ENCODE data around the gene PRKG1.

PRKG1 gene

DNA sequence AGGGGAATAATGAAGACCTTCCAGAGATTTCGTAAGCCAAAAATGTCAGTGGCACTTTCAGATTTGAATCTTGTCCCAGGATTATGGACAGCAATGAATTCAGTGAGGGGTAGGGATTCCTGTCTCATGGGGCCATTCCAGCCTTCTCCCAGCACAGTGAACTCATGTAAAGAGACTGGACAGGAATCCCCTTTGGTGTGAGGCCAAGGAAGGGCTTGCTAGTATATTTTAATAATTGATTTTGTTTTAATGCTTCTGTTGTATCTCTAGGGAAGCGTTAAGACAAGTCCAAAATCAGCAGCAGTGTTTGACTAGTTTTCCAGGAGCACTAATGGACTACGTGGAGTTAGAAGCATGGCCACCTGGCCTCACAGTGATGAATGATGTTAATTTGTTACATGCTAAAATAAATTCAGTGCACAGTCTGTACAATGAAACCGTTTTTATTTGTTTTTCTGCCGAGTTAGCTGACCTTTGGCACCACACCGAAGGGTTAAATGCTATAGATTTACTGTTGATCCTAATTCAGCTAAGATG, 1025.8 kb downstream of the PRKG1 start:
- no peak for DNase-seq

DNA sequence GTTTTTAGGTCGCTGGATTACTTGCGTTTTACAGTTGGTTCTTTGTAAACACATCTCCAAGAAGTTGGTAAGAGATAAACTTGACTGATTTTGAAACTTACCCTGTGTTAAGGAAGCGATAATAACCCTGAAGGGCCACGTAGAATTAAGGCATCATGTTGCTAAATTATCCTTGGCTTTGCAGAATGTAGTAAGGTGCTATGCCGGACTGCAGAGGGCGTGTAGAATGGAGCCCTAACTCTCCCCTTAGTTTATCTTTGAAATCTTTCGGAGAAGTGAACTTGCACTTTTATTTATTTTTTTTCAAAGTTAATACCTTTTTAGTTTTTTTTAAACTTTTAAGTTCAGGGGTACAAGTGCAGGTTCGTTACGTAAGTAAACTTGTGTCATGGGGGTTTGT, 1031.0 kb downstream of the PRKG1 start:
- DNase-seq = no peak

- no peak for DNase-seq
Observed at GRCh38 chr10:52106011-52106410, 1031.7 kb downstream of the PRKG1 start.

DNA sequence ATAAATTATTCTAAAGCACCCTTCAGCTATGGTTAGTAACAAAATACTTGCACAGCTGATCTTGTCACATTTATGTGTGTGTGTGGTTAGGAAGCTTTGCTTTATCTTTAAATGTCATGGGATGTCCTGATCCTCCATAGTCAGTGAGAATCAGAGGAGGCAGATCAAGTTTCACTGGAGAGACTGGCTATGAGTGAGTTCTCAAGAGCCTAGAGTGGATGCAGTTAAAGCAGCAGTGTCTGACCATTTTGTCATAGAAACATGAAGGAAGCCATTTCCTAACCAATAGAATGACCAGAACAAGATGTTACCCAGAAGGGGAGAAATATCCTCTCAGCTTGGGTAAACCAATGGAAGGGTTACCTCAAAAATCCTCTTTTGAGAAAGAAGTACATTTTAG, 1032.6 kb downstream of the PRKG1 start:
- no peak for DNase-seq

DNA sequence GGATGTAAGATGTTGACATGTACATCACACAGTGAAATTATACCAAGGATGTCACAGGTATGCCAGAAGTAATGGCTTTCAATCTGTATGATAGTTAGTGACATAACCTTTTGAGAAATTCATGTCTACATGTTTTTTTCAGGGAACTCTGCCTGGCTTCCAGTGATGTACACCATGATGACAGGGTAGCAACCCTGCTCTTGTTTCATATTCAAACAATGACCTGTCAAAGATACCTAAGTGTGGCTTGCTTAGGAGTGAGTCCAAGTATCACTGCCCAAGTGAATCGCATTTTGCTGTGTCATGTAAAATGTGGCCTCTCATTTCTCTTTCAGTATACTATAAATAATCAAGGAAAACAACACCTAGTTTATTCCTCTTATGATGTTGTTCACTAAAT, 1033.9 kb downstream of the PRKG1 start:
- no peak for DNase-seq

DNA sequence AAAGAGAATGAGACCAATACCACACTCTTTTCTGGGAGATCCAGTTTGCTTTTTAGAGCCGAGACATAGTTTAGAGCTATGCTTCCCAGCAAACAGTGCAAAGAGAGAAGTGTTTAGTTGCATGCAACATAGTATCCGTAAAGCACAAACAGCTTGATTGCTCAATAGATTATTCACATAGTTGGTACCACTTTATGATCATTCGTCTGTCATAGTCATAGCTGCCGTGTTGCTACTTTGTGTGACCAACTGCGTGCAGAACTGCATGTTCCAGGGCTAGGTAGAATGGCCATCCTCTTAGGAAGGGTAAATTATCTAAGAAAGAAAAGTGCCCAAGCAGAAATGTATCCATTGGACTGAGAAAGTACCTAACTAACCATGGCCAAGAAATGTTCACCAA, 1036.3 kb downstream of the PRKG1 start:
- no peak for DNase-seq

DNA sequence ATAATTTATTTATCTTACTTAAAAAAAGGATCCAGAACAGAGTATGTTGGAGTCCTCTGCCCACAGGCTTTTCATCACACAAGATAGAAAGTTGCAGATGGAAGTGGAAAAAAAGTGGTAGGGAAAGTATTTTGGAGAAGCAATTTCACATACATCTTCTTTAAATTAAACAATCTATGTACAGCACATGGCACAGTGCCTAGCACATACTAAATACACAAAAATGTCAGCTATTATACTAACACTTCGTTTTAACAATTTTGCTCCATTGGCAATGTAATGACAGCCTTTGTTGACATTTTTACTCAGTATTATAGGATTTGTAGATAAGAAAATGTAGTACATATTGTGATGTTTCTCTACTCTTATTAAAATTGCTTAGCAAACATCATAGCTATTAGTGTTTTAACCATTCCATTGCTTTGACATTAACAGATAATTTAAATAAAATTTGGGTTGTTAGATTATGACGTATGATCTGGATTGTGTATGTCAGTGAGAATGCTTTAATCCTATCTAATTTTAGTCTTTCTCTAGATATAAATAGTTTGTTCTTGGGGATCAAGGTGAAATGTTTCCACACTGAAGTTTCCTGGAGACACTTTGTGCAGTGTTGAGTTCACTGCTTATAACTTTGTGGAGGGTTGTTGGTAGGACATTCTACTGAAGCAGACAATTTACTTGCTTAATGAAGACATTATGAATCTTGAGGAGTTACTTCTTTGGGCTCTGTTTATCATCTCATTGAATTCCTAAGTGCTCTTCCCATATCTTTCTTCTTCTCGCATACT, 1037.0 kb downstream of the PRKG1 start:
- no peak for DNase-seq

DNA sequence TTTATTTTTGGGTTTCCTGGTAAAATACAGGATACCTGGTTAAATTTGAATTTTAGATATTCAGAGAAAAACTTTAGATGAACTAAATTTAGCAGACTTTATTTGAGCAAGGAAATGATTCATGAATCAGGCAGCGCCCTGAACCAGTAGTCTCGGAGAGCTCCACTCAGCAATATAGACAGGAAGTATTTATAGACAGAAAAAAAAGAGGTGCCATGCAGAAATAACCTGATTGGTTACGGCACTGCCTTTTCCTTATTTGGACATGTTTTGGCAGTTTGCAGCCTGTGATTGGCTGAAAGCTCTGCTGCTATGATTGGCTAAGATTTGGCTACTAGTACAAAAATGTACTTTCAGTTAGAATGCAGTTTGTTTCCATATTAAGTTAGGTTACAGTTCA, 1041.5 kb downstream of the PRKG1 start:
- no peak for DNase-seq

GRCh38 chr10:52119507-52119906, 1045.2 kb downstream of the PRKG1 start:
- DNase-seq = no peak

DNA sequence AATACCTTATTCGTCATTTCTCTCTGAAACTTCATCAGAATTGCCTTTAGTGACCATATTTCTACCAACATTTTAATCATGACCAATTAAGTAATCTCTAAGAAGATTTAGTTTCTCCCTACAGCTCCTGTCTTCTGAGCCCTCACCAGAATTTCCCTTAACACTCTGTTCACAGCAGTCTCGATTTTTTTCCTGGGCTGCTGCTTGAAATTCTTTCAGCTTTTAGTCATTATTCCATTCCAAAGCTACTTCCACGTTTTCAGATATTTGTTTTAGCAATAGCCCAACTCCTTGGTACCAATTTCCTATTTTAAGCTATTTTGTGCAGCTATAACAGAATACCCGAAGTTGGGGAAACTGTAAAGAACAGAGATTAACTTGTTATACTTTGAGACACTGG, 1047.4 kb downstream of the PRKG1 start:
- DNase-seq = no peak

GRCh38 chr10:52128056-52128683, 1053.9 kb downstream of the PRKG1 start:
- no peak for DNase-seq

DNA sequence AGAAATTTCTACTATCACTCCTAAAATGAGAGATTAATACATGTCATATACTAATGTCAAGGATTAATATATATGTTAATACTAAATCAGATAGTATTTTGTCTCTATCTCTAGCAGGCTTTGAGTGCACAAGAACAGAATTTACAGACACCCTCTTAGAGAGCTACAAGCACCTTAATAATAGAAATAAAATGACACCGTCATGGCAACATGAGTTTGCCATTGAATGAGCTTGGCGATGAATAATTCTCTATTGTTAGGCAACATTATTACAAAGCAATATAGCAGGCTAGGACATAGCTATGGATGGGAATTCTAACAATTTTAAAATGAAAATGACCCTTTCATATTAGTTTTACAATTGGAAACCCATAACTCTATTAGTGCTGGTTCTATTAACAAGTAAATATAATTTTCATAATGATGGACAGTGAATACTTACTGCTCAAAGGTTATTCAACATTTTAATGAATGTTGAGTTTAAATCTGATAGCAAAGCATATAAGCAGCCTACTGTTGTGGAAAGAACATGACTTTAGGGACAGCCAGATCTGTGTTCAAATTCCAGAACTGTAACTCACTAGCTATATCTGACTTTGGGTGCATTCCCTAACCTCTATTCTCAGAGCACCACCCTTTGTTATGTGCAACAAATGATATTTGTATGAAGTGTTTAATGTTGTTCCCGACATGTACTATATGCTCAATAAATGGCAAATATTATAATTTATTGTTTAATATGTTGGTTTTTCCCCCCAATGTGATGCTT, 1055.3 kb downstream of the PRKG1 start:
- DNase-seq = no peak

DNA sequence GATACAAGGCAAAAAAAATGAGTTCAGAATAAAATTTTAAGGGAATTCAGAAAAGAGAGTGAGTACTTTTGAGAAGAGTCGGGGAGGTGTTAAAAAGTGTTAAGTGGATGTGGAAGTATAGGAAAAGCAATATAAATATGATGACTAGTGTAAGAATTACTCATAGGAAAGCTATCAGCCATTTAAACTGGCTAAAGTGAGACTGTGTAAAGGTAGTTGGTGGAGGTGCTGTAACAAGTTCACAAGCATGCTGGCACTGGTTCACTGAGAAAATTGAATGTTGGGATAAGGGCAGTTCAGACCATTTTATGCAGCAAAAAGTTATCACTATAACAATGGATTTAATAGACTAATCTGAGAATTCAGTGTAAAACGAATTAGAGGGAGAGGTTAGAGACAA, 1060.8 kb downstream of the PRKG1 start:
- no peak for DNase-seq

DNA sequence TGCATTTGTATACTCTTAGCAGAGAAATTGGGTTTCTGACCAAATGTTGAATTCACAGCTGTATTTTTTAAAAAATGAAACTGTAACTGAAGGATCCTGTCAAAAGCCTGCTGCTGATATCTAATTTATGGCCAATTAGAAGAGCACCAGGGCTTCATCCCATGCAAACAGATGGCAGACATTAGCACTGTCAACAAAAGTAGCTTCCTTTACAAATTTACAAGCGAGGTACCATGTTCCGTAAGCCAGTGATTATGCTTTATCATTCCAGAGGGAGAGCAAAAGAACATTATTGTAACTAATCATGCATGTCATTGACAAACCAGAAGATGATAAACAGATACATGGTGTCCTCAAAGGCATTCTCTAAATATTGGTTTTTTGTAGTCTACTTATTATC, 1062.6 kb downstream of the PRKG1 start:
- no peak for DNase-seq

- DNase-seq = no peak
Observed at GRCh38 chr10:52143338-52143737, 1069.1 kb downstream of the PRKG1 start.

DNA sequence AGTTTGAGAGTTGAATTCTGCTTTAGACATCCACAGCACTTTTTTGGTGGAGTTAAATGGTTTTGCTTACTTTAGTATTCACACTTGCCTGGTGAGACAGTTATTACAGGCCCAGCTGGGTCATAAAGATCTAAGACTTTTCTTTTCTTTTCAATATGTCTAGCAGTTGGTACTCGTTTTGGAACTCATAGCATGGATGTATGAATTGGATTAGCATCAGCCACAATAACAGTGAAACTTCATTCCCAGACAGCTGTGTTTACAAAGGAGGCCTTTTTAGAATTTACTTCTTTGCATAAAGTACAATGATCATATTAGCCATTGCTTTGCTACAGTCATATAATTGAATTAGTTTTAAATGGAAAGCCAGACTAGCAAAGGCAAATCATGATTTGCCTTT, 1071.3 kb downstream of the PRKG1 start:
- no peak for DNase-seq

DNA sequence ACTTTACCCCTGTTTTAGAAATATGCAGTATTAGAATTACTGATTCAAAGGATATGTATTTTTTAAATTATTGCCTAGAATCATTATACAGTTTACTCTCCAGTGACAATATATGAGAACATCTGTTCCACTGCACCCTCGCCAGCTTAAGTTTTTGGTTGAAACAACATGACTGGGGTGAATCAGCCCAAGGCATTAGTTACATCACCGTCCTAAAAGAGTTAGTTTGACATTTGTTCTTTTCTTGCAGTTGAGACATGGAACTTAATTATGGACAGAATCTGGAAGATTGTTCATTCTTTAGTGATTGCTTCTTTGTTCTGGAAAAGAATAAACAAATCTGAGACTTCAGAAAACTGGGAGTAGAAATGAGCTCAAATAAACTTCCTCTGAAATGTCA, 1072.5 kb downstream of the PRKG1 start:
- DNase-seq = no peak

DNA sequence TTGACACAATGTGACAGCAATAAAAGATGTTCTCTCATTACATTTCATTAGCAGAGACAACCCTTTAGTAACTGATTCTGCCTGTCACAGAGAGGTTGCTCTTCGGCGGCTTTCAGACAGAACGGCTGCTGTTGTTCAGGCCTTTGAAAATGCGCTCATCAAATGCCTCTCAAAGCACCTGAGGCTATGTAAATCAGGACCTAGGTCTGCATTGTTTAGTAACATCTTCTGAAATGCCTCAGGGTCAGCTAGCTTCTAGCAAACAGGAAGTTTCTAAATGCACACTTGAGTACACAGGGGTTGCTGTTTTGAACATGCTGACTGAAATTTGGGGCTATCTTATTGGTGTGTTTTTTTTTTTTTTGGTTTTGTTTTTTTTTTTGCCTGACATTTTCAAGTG, 1096.5 kb downstream of the PRKG1 start:
- DNase-seq = no peak

GRCh38 chr10:52172581-52172980, 1098.3 kb downstream of the PRKG1 start:
- DNase-seq = no peak

GRCh38 chr10:52185256-52185655, 1111.0 kb downstream of the PRKG1 start:
- no peak for DNase-seq

- no peak for DNase-seq
Observed at GRCh38 chr10:52187521-52188258, 1113.4 kb downstream of the PRKG1 start.

- no peak for DNase-seq
Observed at GRCh38 chr10:52191049-52191448, 1116.8 kb downstream of the PRKG1 start.

GRCh38 chr10:52194191-52194590, 1119.9 kb downstream of the PRKG1 start:
- DNase-seq = no peak

Data from stimulated activated CD4-positive, alpha-beta T cell treated with anti-CD3 and anti-CD28 coated beads, Interleukin-15, amount 100 ng/mL, for 24 hours (primary cell).